HG03095 (cell line): Measurements from ENCODE around the gene DNPEP.
"Not testable (repeated sequence)": the region's sequence is repeated elsewhere in the genome, so short reads cannot be mapped to it uniquely, and the experiment has no call there.

ENCODE experiments used
- ATAC-seq: cut with Tn5 transposase; IDR thresholded peaks from one replicate; pipeline ENCODE4 v1.9.1; 2021; ENCODE audit warnings: moderate library complexity; ENCODE audit not compliant: unreplicated experiment

Gene DNPEP

GRCh38 chr2:219402665-219403515 lies 15.2 kb upstream of the DNPEP start:
- peak; percentile 65 for ATAC-seq

DNA sequence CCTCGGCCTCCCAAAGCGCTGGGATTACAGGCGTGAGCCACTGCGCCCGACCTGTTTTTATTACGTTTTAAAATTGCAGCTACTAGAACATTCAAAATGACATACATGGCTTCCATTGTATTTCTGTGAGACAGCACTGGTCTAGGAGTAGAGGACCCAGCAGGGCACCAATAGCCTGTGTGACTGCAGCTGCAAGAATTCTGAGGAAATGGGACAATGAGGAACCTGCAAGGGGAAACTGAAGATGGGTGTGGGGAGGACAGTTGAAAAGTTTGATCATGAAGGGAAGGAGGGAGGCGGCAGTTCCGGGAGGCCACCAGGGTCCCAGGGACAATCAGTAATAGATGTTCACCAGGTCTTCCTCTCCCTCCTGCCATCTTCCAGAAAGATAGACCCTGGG lies 13.9 kb upstream of the DNPEP start:
- ATAC-seq, result no peak

DNA sequence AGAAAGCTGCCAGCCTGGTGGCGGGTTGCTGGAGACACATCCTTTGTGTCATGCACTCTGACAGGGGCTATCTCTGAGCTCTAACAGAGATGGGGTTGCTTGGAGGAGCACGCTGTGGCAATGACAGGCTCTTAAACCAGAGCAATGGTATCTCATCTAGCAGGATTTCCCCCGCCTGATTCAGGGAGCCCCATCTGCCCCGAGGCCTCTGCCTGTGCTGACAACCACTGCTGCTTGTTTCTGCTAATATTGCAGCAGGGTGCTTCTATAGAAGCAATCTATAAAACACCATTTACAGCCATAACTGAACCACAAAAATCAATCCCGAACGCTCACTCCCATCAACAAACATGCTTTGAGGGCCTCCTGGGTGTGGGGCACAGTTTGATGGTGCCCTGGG lies 12.8 kb upstream of the DNPEP start:
- no peak for ATAC-seq

- no peak for ATAC-seq
Observed at GRCh38 chr2:219399716-219400478, 12.2 kb upstream of the DNPEP start.

DNA sequence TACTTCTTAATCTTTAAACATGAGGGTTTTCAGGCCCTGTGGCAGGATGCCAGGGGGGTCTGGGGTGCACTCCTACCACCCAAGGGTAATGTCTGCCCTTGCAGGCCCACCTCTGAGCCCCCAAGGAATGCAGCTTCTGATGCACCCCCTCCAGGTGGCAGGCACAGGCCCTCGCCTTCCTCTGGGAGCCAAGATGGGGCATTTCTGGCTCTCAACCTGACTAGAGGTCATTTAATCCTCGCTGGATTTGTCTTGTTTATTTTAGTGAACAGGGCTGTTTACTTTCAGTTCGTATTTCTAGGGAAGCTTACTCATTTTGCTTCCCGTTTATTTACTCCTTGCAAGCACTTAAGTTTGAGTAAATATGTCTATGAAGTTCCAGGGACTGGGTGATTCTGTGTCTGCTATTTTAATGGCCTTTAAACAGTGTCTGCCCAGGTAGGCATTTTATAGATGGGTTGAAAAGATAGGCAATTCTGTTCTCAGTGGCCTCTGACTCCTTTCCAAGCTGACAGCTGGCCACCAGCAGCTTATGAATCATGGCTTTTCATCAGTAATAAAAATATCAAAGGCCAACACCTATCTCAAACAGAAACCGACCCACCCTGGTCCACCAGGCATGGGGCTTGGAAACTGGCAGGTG lies 11.1 kb upstream of the DNPEP start:
- no peak for ATAC-seq

DNA sequence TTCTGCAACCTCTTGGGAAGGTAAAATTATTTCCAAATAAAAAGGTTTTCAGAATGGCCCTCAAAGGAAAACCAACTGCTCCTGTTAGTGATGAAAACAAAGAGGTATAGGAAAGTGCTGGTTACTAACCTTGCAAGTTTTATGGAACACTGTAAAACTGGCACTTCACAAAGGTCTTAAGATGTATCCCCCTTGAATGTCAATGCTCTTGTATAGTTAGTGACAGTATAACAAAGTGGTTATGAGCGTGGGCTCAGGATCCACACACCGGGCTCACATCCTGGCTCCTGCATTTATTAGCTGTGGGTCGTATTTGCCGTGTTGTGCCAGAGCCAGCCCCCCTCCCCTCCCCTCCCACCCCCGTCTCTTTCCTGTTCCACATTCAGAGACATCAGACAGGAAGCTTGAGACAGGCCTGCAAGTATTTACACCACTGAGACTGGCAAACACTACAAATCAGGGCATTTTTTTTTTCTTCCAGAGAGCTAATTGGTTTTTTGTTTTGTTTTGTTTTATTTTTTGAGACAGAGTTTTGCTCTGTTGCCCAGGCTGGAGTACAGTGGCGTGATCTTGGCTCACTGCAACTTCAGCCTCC lies 9.2 kb upstream of the DNPEP start:
- ATAC-seq, result no peak

- no peak for ATAC-seq
Observed at GRCh38 chr2:219395609-219396008, 7.9 kb upstream of the DNPEP start.

DNA sequence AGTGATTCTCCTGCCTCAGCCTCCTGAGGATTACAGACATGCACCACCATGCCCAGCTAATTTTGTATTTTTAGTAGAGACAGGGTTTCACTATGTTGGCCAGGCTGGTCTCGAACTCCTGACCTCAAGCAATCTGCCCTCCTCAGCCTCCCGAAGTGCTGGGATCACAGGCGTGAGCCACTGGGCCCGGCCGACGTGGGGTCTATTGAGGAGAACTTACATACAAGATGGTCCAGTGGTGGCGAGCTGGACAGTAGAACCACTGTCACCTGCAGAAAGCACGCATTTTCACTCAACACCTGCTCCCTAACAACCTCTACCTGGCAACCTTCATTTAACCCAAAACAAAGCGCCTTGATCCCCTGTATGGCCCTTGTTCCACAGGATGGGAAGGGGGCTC lies 7.3 kb upstream of the DNPEP start:
- ATAC-seq, result not testable (repeated sequence)

GRCh38 chr2:219392754-219393153 lies 5.0 kb upstream of the DNPEP start:
- ATAC-seq, result no peak

DNA sequence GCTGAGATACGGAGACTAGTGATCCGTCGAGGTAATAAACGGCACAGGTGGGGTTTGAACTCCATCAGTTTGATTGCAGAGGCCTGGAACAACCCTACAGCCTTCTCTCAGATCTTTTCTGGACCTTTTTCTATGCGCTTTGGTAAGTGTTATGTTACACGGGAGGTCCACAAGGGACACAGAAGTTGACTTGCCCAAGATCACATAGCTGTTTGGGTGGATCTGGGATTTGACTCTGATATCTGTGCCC lies 1.1 kb upstream of the DNPEP start:
- ATAC-seq, result no peak

- peak; percentile 78 for ATAC-seq
Observed at GRCh38 chr2:219388121-219388906, 602 bp upstream of the DNPEP start.

GRCh38 chr2:219386532-219387280 lies 1.0 kb downstream of the DNPEP start:
- no peak for ATAC-seq

DNA sequence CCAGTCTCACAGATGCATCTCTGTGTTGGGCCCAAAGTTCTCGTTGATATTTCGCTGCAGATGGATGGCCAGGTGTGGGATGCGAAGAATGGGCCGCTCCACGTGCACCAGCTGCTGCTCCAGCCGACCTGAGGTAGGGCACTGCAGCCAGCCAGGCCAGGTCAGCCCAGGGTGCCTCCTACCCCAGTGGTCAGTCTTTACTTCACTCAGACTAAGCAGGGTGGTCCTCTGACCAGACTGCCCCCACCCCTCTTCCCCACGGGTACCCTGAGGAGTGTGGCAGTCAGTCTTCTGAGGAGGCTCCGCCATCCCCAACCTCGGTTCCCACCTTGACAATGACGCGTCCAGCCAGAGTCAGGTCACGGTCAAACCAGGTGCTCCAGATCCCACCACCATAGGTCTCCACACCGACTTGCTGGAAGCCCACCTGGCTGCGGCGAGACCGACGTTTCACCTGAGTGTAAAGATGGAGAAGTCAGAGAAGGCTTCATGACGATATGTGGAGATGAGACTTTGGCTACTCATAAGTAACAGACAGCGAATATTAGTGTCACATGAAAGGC lies 1.7 kb downstream of the DNPEP start:
- ATAC-seq, result no peak

DNA sequence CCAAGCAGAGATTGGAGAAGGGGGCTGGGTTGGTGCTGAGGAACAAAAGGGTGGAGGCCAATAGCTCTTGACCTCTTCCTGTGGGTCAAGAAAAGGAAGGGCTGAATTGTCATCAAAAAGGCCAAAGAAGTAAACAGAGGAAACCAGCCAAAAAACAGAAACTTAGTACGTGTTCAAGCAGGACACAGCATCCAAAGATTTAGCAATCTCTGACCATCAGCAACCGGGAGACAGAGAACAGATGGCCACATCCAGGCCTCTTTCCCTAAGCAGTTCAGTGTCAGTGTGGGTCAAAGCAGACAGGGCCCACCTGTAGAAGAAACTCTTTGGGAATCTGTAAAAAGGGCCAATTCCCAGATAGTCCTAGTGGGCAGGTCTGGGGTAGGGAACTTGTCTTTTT lies 2.9 kb downstream of the DNPEP start:
- ATAC-seq, result no peak

- no peak for ATAC-seq
Observed at GRCh38 chr2:219384083-219384713, 3.5 kb downstream of the DNPEP start.

DNA sequence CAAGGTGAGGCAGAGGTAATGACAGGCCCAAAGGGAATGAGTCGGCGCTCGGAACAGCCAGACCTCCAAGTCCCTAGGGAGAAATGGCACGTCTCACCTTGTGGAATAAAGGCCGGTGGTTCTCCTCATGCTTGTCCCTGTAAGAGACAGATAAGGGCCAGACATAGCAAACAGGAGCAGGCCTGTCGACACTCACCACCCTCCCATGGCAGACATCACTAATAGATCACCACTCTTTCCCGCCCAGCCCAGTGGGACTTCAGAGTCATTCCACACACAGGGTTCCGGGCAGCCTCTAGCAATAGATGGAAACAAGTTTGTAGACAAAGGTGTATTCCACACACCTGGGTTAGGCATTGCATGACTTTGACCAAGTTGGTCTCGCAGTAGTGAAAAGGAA lies 6.3 kb downstream of the DNPEP start:
- no peak for ATAC-seq

GRCh38 chr2:219380926-219381325 lies 6.8 kb downstream of the DNPEP start:
- no peak for ATAC-seq

DNA sequence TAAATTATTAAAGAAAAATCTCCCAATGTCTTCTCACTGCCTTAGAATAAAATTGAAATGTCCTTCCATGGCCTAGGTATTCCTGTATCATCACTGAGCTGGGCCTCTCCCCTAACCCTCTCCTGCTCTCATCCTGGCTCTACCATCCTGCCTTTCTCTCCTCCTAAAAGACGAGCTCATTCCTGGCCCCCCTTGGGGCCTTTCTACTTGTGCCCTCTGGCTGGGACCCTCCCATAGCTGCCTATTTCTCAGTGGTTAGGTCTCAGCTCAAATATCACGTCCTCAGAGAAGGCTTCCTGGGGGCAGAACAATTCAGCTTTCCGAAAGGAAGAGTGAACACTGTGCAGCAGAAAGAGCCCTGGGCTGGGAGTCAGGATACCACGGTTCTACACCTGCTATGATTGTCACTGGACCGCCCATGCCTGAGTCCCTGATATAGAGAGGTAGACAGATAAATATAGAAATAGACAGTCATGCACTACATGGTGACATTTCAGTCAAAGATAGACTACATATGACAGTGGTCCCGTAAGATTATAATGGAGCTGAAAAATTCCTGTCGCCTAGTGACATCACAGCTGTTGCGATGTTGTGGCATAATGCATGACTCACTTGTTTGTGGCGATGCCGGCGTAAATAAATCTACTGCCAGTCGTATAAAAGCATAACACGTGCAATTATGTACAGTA lies 9.4 kb downstream of the DNPEP start:
- ATAC-seq, result no peak

DNA sequence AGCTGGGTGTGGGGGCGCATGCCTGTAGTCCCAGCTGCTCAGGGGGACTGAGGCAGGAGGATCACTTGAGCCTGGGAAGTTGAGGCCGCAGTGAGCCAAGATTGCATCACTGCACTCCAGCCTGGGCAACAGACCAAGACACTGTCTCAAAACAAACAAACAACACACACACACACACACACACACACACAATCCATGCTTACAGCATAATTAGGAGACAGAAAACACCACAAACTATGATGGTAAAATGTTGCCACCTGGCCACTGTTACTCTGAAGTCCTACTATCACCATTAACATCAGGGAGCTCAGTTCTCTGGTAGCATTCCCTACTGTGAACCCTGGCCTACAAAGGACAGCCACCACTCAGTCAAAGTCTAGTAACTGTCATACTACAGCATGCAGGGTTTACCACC lies 18.3 kb downstream of the DNPEP start:
- no peak for ATAC-seq
